H9 (cell line): ENCODE measurements around the gene CFAP45. TPM values are rescaled to one million over a fixed set of nuclear protein-coding genes. Genes with fewer than 3 reads are reported as not detected.

ENCODE experiments used
- DNase-seq: peaks from one replicate; pipeline ENCODE4 v3.0.0-alpha.2; 2017
- H2AFZ ChIP-seq: one replicate; pipeline ENCODE4 v1.6.1; 2013; ENCODE audit warnings: mild to moderate bottlenecking, low read length, control low read depth, moderate library complexity
- H2AK5ac ChIP-seq: 2 replicates; pipeline ENCODE4 v1.6.1; 2013; ENCODE audit warnings: low read length, control low read depth, mixed read lengths; ENCODE audit not compliant: insufficient read length
- H2BK120ac ChIP-seq: one replicate; pipeline ENCODE4 v1.6.1; 2013; ENCODE audit warnings: low read depth, mild to moderate bottlenecking, low read length, control low read depth, inconsistent platforms; ENCODE audit not compliant: poor library complexity, severe bottlenecking
- H2BK12ac ChIP-seq: 2 replicates; pipeline ENCODE4 v1.6.1; 2013; ENCODE audit warnings: low read length, control low read depth, mixed read lengths, low read depth; ENCODE audit not compliant: insufficient read length
- H2BK15ac ChIP-seq: 2 replicates; pipeline ENCODE4 v1.6.1; 2013; ENCODE audit warnings: low read depth, low read length, control low read depth
- H2BK20ac ChIP-seq: one replicate; pipeline ENCODE4 v1.6.1; 2013; ENCODE audit warnings: low read depth, mild to moderate bottlenecking, low read length, control low read depth, inconsistent platforms; ENCODE audit not compliant: poor library complexity, severe bottlenecking
- H2BK5ac ChIP-seq: 2 replicates; pipeline ENCODE4 v1.6.1; 2013; ENCODE audit warnings: low read length, control low read depth, mixed read lengths; ENCODE audit not compliant: insufficient read length
- H3K14ac ChIP-seq: 2 replicates; pipeline ENCODE4 v1.6.1; 2013; ENCODE audit warnings: low read length, control low read depth; ENCODE audit not compliant: insufficient read depth
- H3K18ac ChIP-seq: 2 replicates; pipeline ENCODE4 v1.6.1; 2013; ENCODE audit warnings: low read depth, mild to moderate bottlenecking, mixed read lengths, low read length, control low read depth; ENCODE audit not compliant: insufficient read length
- H3K23ac ChIP-seq: 2 replicates; pipeline ENCODE4 v1.6.1; 2013; ENCODE audit warnings: low read length, control low read depth, mixed read lengths, low read depth; ENCODE audit not compliant: insufficient read length
- H3K23me2 ChIP-seq: 2 replicates; pipeline ENCODE4 v1.6.1; 2013; ENCODE audit warnings: low read depth, mild to moderate bottlenecking, mixed read lengths, low read length, control low read depth; ENCODE audit not compliant: insufficient read length, poor library complexity, severe bottlenecking
- H3K27ac ChIP-seq: 2 replicates; pipeline ENCODE4 v1.5.1; 2013; ENCODE audit warnings: low read length, control low read depth, mixed read lengths, low read depth; ENCODE audit not compliant: insufficient read length
- H3K27me3 ChIP-seq: 2 replicates; pipeline ENCODE4 v1.6.1; 2013; ENCODE audit warnings: low read length, control low read depth, inconsistent platforms; ENCODE audit not compliant: insufficient read depth
- H3K4ac ChIP-seq: 2 replicates; pipeline ENCODE4 v1.6.1; 2013; ENCODE audit warnings: low read depth, mild to moderate bottlenecking, control low read depth, inconsistent platforms, low read length, moderate library complexity
- H3K4me1 ChIP-seq: 2 replicates; pipeline ENCODE4 v1.6.1; 2013; ENCODE audit warnings: low read length, control low read depth, inconsistent platforms; ENCODE audit not compliant: insufficient read depth
- H3K4me2 ChIP-seq: 2 replicates; pipeline ENCODE4 v1.6.1; 2013; ENCODE audit warnings: low read length, control low read depth, mixed read lengths; ENCODE audit not compliant: insufficient read length, insufficient read depth
- H3K56ac ChIP-seq: 2 replicates; pipeline ENCODE4 v1.6.1; 2013; ENCODE audit warnings: low read depth, mild to moderate bottlenecking, mixed read lengths, low read length, control low read depth; ENCODE audit not compliant: insufficient read length
- H3K79me1 ChIP-seq: 2 replicates; pipeline ENCODE4 v1.6.1; 2013; ENCODE audit warnings: low read depth, mild to moderate bottlenecking, moderate library complexity, low read length, control low read depth, inconsistent platforms; ENCODE audit not compliant: insufficient read depth, poor library complexity, severe bottlenecking
- H3K79me2 ChIP-seq: 2 replicates; pipeline ENCODE4 v1.6.1; 2013; ENCODE audit warnings: low read length, control low read depth, inconsistent platforms; ENCODE audit not compliant: insufficient read depth
- H3K9ac ChIP-seq: 2 replicates; pipeline ENCODE4 v1.6.1; 2013; ENCODE audit warnings: low read length, control low read depth, mixed read lengths; ENCODE audit not compliant: insufficient read length; ENCODE audit errors: extremely low read depth
- H3K9me3 ChIP-seq: one replicate; pipeline ENCODE4 v1.6.1; 2013; ENCODE audit warnings: low read depth, low read length, inconsistent platforms; ENCODE audit not compliant: control insufficient read depth
- H3T11ph ChIP-seq: one replicate; pipeline ENCODE4 v1.6.1; 2013; ENCODE audit warnings: mild to moderate bottlenecking, low read length, control low read depth, inconsistent platforms
- H4K20me1 ChIP-seq: one replicate; pipeline ENCODE4 v1.6.1; 2013; ENCODE audit not compliant: control insufficient read depth, insufficient read length, insufficient read depth
- H4K5ac ChIP-seq: 2 replicates; pipeline ENCODE4 v1.6.1; 2013; ENCODE audit warnings: low read depth, mild to moderate bottlenecking, mixed read lengths, low read length, control low read depth; ENCODE audit not compliant: insufficient read length
- H4K8ac ChIP-seq: replicated peaks from 2 replicates; pipeline ENCODE4 v1.6.1; 2013; ENCODE audit warnings: low read length, control low read depth, mixed read lengths, low read depth; ENCODE audit not compliant: insufficient read length
- H4K91ac ChIP-seq: 2 replicates; pipeline ENCODE4 v1.6.1; 2013; ENCODE audit warnings: low read depth, mild to moderate bottlenecking, moderate library complexity, mixed read lengths, low read length, control low read depth; ENCODE audit not compliant: insufficient read length
- H3K27ac Mint-ChIP-seq, 3 experiments: 2 replicates in 2 of 3; 3 replicates in 1 of 3; pipeline ENCODE4 v1.8.0; 2020 to 2021; ENCODE audit warnings: mixed read lengths in 3 of 3, mild to moderate bottlenecking in 1 of 3, moderate library complexity in 1 of 3
- H3K27me3 Mint-ChIP-seq: 2 replicates; pipeline ENCODE4 v1.8.0; 2021; ENCODE audit warnings: low read depth, mild to moderate bottlenecking, moderate library complexity, mixed read lengths
- H3K36me3 Mint-ChIP-seq, 3 experiments: 2 replicates in 2 of 3; 3 replicates in 1 of 3; pipeline ENCODE4 v1.8.0; 2020 to 2021; ENCODE audit warnings: low read depth in 3 of 3, mixed read lengths in 3 of 3; ENCODE audit not compliant: insufficient read depth in 1 of 3
- H3K4me1 Mint-ChIP-seq, 2 experiments: 2 replicates each; pipeline ENCODE4 v1.8.0; 2020; ENCODE audit warnings: mixed read lengths in 2 of 2
- H3K4me3 Mint-ChIP-seq, 2 experiments: 2 replicates in 1 of 2; 3 replicates in 1 of 2; pipeline ENCODE4 v1.8.0; 2020 to 2021; ENCODE audit warnings: mild to moderate bottlenecking in 2 of 2, mixed read lengths in 2 of 2, moderate library complexity in 1 of 2
- H3K9me3 Mint-ChIP-seq, 2 experiments: 2 replicates in 1 of 2; 3 replicates in 1 of 2; pipeline ENCODE4 v1.8.0; 2020; ENCODE audit warnings: mild to moderate bottlenecking in 2 of 2, mixed read lengths in 2 of 2, moderate library complexity in 1 of 2
- CTCF ChIP-seq: fragments of 200-600 bp; sonication (generic); conservative IDR thresholded peaks from 3 replicates; pipeline ENCODE4 v1.8.0; 2021; ENCODE audit warnings: antibody characterized with exemption, mild to moderate bottlenecking
- WGBS: extraction: QIAGEN DNeasy Blood & Tissue Kit; methylation state at CpG from one replicate; pipeline ENCODE4 v1.1.7; 2013; ENCODE audit warnings: missing lambda C conversion rate, low lambda C conversion rate, mixed read lengths; ENCODE audit not compliant: insufficient read length; ENCODE audit errors: extremely low coverage; 5-methylcytosine and 5-hydroxymethylcytosine counted together
- total RNA-seq: library from RNA; stranded (reverse); gene quantifications from 2 replicates; pipeline ENCODE4 v1.2.1, GENCODE V29; 2021

Gene CFAP45
- total RNA-seq, 1 experiment from 2014 or later = 0.85 TPM

GRCh38 chr1:159867664-159868026, 32.3 kb downstream of the CFAP45 start:
- peaks cover 18 to 24% of the 10 kb centered on the region in 2 experiments for H3K4me1 Mint-ChIP-seq
- no peak overlapping the region for H4K91ac ChIP-seq
- no peaks in the 10 kb centered on the region for H3K9me3 ChIP-seq
- no peaks in the 10 kb centered on the region for H3K23me2 ChIP-seq
- peaks cover 21% of the 10 kb centered on the region for H3K27me3 Mint-ChIP-seq
- H3K79me1 ChIP-seq = no peaks in the 10 kb centered on the region
- H2AFZ ChIP-seq = no peak overlapping the region
- H2BK12ac ChIP-seq = no peak overlapping the region
- no peak for TF ChIP-seq CTCF
- H3K27ac ChIP-seq = no peak overlapping the region
- no peak overlapping the region for H3K9ac ChIP-seq
- no peak overlapping the region for H3K27ac Mint-ChIP-seq
- H3K23ac ChIP-seq = no peak overlapping the region
- no peak overlapping the region for H2AK5ac ChIP-seq
- no peak overlapping the region for H2BK5ac ChIP-seq
- WGBS = no CpG with 5 or more reads among the region's 9 CpGs
- H4K8ac ChIP-seq = no peak overlapping the region
- no peaks in the 10 kb centered on the region for H3K4me1 ChIP-seq
- no peak overlapping the region for H4K5ac ChIP-seq
- no peak overlapping the region for H2BK15ac ChIP-seq
- peaks cover 2% of the 10 kb centered on the region for H4K20me1 ChIP-seq
- no peak overlapping the region for H3K56ac ChIP-seq
- H3K14ac ChIP-seq = peak overlapping the region; percentile 24; the same call in 1 of the 2 replicates
- no peak overlapping the region for H3K18ac ChIP-seq
- H3K4me3 Mint-ChIP-seq = no peak overlapping the region
- H2BK120ac ChIP-seq = no peak overlapping the region
- peak; percentile 69 for DNase-seq
- no peaks in the 10 kb centered on the region for H3K9me3 Mint-ChIP-seq
- no peaks in the 10 kb centered on the region for H3K79me2 ChIP-seq
- no peaks in the 10 kb centered on the region; a peak in 1 of 7 replicates for H3K36me3 Mint-ChIP-seq
- no peak overlapping the region for H3K4me2 ChIP-seq
- no peaks in the 10 kb centered on the region for H3K27me3 ChIP-seq
- H3T11ph ChIP-seq = no peak overlapping the region
- no peak overlapping the region for H3K4ac ChIP-seq
- no peak overlapping the region for H2BK20ac ChIP-seq
